HG03097 (cell line): ENCODE measurements around the gene POLN.

Source experiments
- ATAC-seq: cut with Tn5 transposase; IDR thresholded peaks from one replicate; pipeline ENCODE4 v1.9.1; 2021; ENCODE audit not compliant: unreplicated experiment, low FRiP score

POLN gene

DNA sequence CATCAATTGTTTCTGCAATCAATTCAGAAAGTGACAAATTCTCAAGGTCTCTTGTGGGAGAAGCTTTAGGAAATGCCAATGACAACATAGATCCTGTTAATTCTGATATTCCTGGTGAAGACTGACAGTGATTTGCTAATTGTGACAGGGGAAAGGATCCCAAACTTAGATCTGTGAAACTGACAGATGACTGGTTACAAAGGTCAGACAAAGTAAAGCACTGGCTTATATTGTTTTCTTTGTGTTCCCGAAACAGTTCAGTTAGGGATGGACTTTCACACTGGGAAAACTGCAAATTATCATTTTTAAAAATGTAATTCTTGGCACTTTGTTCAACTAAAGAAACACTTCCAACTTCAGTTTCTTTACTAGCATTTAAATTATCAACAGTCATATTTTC is 152.7 kb downstream of the POLN start:
- ATAC-seq: no peak

DNA sequence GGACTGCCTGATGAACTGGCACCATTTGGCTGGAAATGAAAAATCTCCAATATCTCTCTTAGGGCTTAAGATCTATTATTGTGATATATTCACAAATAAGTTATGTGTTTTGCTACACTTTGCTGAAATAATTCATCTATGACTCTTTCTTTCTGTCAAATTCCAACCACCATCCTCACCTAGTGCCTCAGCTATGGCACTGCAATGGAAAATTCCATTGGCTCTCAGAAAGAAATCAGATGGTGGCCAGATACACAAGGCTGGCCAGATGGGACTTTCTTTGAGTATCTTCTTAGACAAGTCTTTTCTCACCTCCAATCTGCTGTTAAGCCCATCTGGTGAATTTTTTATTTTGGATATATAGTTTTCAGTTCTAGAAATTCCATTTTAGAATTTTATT is 154.8 kb downstream of the POLN start:
- no peak for ATAC-seq

DNA sequence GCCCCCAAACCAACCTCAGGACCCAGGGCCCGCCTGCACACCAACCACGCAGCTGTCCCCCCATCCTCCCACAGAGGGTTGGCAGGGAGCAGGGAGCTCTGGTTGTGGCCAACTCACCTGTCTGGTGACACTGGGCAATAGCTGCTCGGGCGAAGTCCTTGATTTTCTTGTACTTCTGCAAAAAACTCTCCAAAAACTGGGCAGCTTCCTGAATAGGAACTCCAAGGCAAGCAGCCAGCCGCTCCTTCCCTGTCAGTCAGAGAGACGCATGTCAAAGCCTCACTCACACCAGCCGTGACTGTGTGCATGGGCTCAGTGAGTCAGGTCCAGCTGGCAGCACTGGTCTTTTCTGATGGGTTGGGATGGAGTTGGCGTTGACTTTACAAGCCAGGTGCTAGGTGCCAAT is 156.4 kb downstream of the POLN start:
- no peak for ATAC-seq

DNA sequence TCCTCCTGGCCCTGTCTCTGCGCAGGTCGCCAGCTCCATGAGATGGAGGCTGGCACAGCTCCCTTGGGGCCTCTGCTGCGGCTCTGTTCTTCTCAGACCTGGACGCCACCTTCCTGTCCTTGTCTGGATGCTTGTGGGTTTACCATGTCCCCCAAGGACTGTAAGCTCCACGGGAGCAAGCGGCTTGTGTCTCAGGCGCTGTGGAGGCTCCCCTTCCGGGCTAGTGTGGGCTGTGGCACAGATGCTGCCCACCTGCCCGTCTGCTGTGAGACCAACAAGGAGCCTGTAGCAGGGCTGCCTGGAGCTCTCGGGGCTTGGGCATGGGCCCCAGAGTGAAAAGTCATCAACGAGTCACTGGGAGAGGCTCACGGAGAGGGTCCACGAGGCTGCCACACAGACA is 157.6 kb downstream of the POLN start:
- ATAC-seq: no peak

DNA sequence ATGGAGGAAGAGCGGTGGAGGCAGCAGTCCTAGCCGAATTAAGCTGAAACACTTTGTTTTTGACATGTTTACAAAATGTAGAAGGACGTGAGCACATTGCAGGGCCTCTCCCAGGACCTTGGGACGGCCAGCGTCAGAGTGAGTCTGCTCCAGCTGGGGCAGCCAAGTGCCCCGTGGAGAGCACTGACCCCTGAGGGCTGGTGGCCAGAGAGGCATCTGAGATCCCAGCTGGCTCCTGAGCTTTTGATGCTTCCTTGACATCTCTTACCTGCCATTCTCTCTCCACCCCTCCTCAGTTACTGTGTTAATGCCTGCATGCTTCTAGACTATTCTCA is 158.1 kb downstream of the POLN start:
- no peak for ATAC-seq

DNA sequence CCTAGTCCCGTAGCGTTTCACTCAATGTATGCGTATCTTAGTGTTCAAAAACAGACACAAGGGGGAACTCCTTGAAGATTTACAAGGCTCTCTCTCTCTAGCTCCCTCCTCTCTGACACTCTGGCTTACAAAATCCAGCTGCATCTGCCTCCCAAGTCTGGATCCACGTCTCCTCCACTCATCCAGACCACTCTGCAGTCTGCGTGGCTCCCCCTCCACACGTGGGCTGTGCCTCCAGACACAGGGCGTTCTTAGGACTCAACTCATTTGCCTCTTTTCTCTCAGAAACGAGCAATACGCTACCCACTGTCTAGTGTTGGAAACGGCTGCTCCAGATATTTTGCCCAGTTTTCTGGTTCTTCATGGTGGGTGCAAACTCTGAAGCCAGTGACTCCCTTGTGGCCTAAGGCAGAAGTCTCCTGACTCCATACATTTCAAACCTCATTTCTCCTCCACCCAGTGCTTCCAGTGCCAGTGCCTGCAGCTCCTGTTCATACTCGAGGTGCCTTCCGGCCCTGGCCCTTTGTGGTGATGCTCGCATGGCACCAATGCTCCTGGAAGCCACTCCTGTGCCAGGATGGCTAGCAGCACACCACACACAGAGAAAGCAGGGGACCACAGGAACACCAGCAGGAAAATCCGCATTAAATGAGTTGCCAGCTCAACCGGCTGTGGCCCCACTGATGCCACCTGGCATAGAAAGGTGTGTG is 158.7 kb downstream of the POLN start:
- no peak for ATAC-seq

DNA sequence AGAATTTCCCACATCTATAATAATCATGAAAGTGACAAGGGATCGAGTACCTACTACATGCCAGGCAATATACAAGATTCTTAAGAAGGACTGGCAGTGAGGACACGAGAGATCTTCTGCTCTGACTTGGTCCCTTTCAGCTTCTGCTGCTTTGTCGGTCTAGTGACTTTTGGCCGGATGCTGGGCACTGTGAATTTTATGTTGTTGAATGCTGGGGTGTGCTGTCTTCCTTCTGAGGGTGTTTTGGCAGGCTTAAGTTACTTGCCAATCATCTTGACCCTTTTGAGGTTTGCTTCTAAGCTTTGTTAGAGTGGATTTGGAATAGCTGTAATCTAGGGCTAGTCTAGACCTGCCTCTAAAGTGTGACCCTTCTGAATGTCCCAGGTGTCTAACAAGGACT is 159.3 kb downstream of the POLN start:
- no peak for ATAC-seq

DNA sequence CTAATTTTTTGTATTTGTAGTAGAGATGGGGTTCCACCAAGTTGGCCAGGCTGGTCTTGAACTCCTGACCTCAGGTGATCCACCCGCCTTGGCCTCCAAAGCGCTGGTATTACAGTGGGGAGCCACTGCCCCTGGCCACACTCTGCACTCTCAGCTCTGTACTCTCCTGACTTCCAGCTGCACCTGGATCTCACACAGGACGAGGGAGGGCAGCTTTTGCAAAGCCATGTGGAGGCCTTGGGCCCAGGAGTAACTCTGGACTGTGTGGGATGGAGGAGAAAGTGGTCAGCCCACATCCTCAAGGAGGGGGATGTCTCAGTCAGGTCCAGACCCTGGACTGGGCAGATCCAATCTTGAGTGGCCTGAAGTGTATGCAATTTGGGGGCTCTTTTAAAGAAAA is 159.8 kb downstream of the POLN start:
- no peak for ATAC-seq

DNA sequence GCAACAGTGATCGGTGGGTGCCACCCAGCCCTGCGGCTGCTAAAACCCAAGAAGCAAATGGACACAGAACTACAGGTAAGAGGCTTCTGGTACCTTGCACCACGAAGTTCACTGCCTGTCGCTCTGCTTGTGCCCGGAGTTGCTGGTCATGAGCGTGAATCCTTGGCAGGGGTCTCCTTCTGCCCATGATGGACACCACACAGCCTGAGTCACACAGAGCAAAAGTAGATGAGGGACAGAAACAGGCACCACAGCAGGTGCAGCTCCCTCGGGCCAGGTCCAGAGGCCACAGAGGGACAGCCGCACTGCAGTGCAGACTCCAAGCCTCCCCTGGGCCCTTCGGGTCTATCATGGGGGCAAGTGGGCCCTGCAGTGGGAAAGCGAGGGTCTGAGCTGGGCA is 160.4 kb downstream of the POLN start:
- no peak for ATAC-seq

DNA sequence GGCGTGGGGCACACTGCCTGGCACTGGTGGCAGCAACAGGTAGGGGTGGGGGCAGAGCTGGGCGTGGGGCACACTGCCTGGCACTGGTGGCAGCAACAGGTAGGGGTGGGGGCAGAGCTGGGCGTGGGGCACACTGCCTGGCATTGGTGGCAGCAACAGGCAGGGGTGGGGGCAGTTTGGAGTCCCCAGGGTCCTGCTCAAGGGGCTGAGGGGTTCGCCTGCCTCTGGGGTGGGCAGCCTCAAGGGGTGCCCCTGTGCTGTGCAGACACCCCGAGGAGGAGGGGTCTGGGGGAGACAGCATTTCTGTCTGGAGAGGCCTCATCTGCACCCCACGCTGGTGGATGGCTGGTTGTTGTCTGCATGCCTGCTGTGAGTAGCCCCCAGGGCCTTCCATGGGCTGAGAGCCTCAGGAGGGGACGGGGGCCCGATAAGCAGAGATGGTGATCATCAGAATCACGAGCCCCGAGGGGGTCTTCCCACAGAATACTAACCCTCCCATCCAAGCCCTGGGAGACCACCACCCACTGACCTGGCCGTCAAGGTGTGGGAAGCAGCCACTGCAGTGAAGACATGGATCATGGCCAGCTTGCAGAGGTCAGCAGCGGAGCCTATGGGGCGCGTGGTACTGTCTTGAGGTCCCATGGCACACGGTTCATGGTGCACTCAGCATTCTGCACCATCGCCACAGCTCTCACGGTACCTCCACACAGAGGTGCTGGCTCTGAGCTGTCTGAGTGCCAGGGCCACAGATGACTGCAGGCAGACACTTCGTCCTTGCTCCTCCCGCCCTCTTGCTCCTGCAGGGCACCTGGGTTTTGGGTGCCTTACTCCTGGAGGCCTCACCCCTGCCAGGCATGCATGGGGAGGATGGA is 161.3 kb downstream of the POLN start:
- no peak for ATAC-seq

DNA sequence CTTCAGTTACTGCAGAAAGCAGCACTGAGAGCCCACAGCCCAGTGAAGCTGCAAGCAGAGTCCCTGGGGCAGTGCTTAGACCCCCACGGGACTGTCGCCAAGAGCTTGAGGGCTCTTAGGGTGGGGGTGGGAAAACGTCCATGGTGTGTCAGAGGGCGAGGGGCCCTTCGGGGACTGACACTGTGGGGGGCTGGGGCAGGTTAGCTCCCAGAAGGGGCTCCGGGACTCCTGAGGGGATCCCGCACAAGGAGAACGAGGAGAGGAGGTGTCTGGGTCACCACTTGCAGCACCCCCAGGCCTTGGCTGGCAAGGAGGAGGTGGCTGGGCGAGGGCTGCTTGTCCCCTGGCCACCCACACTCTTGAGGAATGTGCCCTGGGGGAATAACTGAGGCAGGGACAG is 162.0 kb downstream of the POLN start:
- no peak for ATAC-seq

DNA sequence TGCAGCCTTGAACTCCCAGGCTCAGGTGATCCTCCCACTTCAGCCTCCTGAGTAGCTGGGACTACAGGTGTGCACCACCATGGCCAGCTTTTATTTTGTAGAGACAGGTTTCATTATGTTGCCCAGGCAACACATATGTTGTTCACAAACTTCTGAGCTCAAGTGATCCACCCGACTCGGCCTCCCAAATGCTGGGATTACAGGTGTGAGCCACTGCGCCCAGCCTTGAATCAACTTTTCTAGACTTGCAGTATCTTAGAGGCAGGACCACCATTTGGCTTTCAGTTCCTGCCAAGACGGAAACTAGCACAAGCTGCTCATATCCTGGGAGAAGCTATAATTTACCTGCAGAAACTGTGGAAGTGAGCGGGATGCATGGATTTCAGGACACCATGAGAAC is 162.9 kb downstream of the POLN start:
- no peak for ATAC-seq

DNA sequence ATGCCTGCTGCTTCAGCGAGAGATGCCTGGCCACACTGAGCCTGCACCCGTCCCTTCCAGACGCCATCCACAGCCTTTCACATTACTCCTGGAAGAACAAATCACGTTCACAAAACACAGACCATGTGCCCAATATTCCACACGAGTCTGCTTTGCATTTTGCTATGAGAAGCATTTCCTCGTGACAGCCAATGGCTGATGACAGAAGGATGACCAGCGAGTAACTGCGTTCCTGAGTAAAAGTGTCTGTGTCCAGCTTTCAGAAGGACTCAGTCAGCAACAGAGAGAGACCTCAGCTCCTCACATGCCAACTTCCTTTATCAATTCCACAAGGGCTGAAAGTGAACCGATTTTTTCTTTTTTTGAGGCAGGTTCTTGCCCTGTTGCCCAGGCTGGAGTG is 163.3 kb downstream of the POLN start:
- ATAC-seq: no peak

DNA sequence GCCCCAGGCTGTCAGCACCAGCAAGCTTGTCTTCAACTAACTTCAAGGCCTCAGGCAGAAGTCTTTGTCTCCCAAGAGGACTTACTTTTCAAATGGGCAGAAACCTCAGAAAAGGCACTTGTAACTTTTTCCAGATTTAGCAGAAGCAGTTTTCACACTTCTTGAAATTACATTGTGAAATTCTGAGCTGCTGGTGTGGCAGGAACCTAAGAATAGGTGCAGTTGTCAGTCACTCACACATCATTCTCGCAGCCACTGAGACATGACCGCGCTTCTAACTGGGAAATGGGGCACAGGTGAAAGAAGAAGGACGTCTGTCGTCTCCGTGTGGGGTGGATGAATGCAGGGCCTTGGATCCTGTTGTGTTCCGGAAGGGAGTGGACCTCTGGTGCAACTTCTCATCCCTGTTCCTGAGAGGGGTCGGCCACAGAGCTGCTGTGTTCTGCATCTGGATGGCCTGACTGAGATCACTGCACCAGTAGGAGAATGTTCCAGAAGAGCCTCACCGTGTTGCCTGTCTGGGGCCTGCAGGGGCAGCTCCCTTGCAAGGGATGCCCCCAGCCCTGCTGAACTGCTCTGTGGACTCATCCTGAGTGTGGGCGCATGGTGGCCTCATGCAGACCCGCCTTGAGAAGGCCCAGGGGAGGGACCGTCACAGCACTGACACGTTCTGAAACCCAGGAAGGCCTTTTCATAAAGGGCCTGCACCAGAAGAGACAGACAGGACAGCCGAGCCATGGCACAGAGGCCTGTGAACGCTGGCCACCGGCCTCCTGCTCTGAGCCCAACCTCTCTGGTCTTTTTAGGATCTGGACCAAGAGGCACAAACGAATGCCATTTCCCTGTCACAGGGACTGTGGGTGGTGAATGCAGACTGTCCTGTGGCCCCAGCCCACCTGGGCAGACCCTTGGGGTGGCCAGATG is 164.1 kb downstream of the POLN start:
- ATAC-seq: no peak

DNA sequence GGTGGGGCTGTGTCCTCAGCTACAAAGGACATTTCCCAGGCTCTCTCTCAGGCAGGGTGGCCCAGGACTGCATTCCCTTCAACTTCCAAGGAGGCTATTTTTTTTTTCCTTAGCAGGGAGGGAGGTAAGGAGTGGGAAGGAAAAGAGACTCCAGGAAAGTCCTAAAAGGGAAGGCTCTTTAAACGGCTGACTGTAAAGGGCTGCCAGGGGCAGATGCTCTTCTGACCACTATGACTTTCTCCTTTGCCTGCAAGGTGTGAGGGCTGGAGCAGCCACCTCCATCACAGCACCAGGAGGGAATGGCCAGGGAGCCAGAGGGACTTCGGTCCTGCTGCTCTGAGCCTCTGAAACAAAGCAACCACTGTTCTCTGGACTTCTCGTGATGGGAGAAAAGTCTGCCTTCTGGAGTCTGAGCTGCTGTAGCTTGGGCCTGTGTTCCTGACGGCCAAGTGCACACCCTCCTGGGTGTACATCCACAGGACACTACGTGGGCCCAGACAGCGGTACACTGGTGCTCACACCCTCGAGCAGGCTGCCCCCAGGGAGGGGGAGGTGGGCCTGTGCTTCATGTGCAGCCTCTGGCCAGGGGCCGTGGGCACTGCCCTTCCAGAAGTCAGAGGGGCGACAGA is 164.9 kb downstream of the POLN start:
- no peak for ATAC-seq

DNA sequence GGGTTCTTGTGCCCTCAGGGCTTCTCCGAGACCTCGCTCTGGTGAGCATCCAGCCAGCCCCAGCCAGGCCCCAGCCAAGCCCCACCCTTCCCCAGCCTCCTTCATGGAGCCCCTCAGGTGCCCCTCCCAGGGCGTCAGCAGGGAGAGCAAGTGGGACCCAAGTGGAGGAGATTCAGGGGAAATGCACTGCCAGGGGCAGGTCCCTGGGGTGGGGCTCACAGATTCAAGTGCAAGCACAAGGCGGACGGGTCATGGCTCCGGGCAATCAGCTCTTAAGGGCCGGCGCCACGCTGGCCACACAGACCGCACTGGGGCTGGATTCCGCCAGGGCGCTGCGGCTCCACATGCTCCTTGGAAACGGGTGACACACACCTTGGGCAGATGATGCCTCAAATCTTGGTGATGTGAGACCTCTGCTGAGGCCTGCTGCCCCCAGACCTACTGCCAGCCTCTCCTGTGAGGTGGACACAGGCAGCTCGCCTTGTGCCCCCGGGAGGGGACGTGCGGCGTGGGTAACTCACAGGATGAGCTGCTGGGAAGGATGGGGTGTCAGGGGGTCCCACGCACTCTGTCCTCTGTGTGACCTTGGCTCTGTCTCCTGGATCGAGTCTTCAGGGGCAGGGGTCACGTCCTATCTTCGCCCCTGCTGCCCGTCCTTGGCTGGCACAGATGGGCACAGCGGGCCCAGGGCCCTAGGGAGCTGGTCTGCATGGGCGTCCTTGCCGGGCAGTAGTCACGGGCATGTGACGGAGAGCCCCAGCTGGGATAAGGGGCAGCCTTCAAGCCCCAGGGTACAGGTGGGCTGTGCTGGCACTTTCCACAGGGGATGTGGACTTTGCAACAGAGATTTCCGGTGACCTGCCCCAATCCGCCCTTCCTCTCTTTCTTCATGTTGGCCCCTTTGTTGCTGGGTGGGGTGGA is 165.7 kb downstream of the POLN start:
- ATAC-seq: no peak

DNA sequence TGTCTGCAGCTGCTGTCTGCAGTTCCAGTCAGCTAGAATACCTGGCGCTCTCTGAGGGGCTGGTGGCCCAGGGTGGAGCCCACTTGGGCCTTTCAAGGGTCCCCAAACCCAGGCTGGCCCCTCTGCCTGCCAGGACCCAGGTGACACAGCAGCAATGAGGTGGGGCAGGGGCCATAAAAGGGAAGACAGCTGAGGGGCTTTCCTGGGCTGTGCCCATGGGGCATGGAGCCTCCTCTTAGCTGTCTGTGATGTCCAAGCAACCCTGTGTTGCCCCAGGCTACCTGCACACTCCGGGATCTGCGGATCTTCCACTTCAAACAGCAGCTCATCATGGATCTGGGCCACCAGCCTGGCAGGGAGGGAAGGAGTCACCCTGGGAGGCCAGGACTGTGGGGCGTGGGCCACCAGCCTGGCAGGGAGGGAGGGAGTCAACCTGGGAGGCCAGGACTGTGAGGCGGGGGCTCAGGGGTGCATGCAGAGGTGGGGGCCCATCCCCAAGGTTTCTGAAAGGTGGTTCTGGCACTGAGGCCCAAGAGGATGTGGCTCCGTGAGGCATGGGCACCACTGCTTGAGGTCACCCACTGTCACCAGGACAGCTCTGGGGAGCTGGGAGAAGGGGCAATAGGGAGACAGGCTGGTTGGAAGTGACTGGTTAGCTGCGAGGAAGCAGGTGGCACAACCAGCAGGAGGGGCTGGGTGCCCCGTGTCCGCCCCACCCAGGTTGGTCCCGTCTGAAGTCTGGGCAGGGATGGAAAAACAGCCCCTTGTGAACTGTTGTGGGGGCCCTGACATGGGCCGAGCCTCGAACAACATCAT is 166.5 kb downstream of the POLN start:
- ATAC-seq: no peak

DNA sequence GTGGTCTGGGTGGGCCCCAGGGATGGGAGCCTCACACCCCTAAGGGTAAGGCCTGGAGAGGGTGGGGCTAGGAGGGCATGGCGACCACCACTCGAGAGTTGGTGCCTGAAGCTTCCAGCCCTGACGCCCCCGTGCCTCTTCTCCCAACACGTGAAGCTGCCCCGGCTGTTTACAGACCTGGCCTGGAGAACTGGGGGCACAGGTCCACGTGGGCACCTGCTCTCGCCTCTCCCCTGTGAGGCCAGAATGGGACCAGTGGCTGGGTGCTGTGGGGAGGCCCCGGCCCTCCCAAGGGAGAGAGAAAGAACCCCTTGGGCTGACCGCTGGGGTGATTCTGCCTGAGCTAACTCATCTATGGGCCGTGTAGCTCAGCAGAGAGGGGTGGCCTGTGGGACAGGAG is 167.3 kb downstream of the POLN start:
- no peak for ATAC-seq
